NCI-H748 treated with DMSO at 0.1 percent for 48 hours (cell line): ENCODE measurements around the gene TXNRD2.

Experiments
- DNase-seq: peaks from one replicate; lab custom pipeline; 2025; lab: John Stamatoyannopoulos, UW

The TXNRD2 gene

GRCh38 chr22:19904935-19905334 lies 36.7 kb downstream of the TXNRD2 start:
- DNase-seq, result no peak

DNA sequence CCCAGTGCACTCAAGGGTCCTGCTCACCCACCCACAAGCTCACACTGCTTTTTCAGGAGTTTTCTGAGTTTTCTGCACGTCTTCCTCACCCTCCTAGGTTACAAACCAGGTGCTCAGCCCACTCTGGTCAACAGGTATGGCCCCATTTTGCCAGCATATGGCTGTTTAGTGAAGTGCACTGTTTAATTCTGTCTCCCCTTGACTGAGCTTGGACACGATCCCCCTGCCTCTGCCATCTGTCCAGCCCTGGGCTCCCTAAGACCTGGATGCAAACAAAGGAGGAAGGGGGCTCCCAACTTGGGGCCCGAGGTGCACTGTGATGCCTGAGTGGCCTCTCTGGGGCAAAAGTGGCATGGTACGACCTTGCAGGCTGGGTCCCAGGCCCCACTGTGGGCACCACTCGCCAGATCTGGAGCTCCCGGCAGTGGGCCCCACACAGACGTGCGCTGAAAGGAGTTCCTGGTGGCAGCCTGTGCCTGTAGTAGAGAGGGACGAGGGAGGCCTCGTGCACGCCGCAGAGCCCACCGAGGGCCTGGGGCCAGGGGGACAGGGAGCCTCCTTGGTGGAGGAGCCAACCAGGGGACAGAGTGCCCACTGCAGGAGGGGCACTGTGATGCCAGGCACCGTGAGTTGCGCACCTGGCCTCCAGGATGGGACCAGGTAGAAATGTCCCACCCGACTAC lies 37.3 kb downstream of the TXNRD2 start:
- DNase-seq, result no peak

DNA sequence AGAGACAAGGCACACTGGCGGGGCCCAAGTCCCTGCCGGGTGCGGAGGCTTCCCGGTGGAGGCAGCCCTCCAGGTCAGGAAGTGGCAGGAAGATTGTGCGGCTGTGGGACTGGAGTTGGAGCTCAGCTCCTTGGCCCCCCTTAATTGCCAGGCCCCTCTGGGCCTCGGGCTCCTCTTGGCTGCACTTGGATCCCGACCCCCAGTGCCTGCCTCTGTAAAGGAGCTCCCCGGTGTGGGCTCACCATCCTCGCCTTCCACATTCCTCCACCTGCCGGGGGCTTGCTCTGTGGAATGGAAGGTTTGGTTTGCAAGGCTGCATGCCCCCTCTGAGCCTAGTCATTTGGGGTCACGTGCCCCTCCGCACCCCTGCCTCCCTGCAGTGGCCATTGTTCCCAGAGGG lies 38.1 kb downstream of the TXNRD2 start:
- DNase-seq, result no peak

GRCh38 chr22:19903031-19903430 lies 38.6 kb downstream of the TXNRD2 start:
- DNase-seq, result no peak

DNA sequence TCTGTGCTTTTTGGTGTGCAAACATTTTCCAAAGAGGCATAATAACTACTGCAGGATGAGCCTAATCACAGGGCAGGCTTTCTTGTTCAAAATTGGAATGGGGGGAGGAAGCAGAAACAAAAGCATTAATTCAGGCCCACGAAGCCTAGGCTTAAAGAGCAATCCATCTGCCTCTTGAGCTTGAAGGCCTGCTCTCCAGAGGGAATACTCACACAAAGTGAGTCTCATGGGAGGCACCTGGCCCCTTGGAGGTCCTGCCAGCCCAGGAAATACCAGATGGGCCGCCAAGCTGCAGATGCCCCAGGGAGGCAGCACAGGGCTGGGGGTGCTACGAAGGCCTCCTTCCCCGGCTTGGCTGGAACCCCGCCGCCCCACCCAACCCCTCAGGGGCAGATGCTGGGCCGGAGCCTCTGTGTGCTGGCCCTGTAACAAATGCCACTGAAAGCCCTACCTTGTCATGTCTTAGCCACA lies 39.3 kb downstream of the TXNRD2 start:
- DNase-seq, result no peak

- no peak for DNase-seq
These were observed 39.9 kb downstream of the TXNRD2 start for GRCh38 chr22:19901577-19902244.

GRCh38 chr22:19900707-19901436 lies 40.7 kb downstream of the TXNRD2 start:
- no peak for DNase-seq

GRCh38 chr22:19898831-19899567 lies 42.6 kb downstream of the TXNRD2 start:
- DNase-seq, result no peak

GRCh38 chr22:19898145-19898544 lies 43.5 kb downstream of the TXNRD2 start:
- no peak for DNase-seq

- DNase-seq, result no peak
These were observed 43.9 kb downstream of the TXNRD2 start for GRCh38 chr22:19897726-19898125.

DNA sequence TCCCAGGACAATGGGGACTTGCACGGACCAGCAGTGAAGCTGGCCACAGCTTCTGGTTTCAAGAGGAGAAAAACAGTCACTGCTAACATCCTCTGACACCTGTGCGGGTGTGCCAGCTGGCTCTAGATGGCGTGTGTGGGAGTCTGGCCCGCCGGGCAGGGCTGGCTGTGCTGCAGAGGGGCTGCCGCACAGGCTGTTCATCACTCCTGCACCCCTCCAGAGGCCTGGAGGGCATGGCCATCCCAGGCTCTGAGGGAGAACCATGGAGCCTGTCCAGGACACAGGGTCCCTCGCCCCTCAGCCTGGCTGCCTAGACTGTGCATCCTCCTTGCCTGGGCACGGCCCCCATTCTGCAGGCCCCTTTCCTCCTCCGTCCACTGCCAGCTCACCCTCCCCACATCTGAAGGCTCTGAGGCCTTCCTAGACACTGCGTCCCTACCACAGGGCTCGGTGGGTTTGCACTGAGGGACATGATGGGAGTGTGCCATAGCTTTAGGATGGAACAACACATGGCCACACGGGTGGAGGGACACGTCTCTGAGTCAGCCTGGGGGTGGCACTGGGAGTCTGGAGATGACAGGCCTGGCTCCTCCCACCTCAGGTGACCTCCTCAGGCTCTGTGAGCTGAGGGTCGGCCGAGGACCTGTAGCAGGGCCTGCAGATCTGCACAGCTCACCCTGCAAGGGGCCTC lies 44.8 kb downstream of the TXNRD2 start:
- DNase-seq, result no peak

GRCh38 chr22:19895160-19895849 lies 46.3 kb downstream of the TXNRD2 start:
- no peak for DNase-seq

DNA sequence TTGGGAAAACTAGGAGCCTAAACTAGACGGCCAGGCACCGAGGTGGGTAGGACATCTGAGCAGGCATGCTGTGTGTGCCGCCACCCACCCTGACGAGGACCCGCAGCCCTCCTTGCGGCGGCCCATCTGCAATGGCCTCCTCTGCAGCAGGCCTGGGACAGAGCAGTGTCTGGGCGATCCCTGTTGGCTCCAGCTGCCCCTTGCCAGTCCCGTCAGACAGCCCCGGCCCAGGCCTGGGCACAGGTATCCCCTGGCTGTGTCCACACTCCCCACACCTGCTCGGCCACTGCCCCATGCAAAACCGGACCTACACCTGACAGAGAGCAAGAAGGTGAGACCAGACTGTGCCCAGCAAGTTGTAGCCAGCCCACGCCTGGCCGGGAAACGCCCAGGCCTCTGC lies 48.3 kb downstream of the TXNRD2 start:
- DNase-seq, result no peak

GRCh38 chr22:19892925-19893324 lies 48.7 kb downstream of the TXNRD2 start:
- DNase-seq, result no peak

DNA sequence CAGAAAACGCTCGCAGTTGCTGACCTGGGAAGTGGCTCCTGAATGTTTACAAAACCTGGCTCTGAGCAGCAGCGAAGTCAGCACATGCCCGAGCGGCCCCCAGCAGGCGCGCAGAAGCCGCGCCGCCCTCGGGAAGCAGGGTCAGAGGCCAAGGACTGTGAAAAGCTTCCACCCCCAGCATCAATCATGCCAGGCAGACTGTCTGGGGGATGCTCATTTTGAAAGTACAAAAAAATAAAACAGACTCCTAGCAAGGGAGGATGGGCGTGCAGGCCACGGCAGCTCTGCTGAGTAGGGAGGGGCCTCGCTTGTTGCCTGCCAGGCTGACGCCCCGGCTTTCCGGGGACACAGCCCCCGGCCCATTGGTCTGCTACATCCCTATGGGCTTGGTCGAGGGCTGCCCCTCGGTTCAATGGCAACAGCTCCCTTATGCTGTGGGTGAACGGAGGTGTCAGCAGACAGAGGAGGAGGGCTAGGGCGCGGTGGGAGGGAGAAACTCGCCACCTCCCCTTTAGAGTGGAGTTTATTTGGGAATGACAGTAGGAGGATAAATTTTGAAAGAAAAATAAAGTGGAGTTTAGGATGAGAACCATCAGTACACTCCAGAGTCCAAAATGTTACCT lies 49.2 kb downstream of the TXNRD2 start:
- DNase-seq, result no peak

- peak; percentile 75 for DNase-seq
These were observed 50.0 kb downstream of the TXNRD2 start for GRCh38 chr22:19891317-19892256.

- DNase-seq, result no peak
These were observed 50.9 kb downstream of the TXNRD2 start for GRCh38 chr22:19890502-19891316.

- DNase-seq, result no peak
These were observed 51.7 kb downstream of the TXNRD2 start for GRCh38 chr22:19889951-19890350.
